K562 (cell line): Measurements from ENCODE around the gene CKM. TPM values are rescaled to one million over a fixed set of nuclear protein-coding genes. Genes with fewer than 3 reads are reported as not detected.

Experiments used
- ATAC-seq: fragments of 200-7000 bp; cut with Tn5 transposase; 3 replicates; pipeline ENCODE4 v1.9.1; 2020; ENCODE audit warnings: moderate library complexity
- BruUV-seq: library from RNA; stranded (reverse); fragments of 400-500 nt; replicated peaks from 2 replicates; lab custom pipeline; 2021; lab: Mats Ljungman, UMichigan
- CTCF ChIA-PET: fragments of 300-600 bp; formaldehyde crosslinking; extraction: SDS; loops from one replicate; lab custom pipeline; 2021; ENCODE audit warnings: low intra/inter-chr PET ratio; lab: Yijun Ruan, JAX
- POLR2A ChIA-PET: fragments of 300-600, 350-650 bp; sonication (Branson Sonifier 250); formaldehyde crosslinking; extraction: SDS; loops from one replicate; lab custom pipeline; 2021; ENCODE audit warnings: antibody characterized with exemption, inconsistent platforms; lab: Yijun Ruan, JAX
- DNase-seq, 4 experiments: peaks; one replicate each; pipeline versions ENCODE4 v3.0.0 to v3.0.0-alpha.2; 2011 to 2018; ENCODE audit warnings: low spot score in 3 of 4, mixed read lengths in 3 of 4; ENCODE audit errors: extremely low read depth in 1 of 4
- FAIRE-seq: peaks from 2 replicates; lab custom pipeline; 2011; peaks lifted over from hg19 to GRCh38; lab: Jason Lieb, UNC
- H2AFZ ChIP-seq: 2 replicates; pipeline ENCODE4 v1.6.0; 2011; ENCODE audit warnings: low read depth, low read length, control low read depth, inconsistent platforms
- H3K27ac ChIP-seq: fragments of 200-600 bp; 3 replicates; pipeline ENCODE4 v1.8.0; 2011; ENCODE audit warnings: low read depth, mild to moderate bottlenecking, control low read depth, inconsistent platforms, low read length, moderate library complexity, mixed read lengths; ENCODE audit errors: extremely low read depth
- H3K27me3 ChIP-seq, 2 experiments: fragments of 300-600 bp in 1 of 2; 2 replicates in 1 of 2; 3 replicates in 1 of 2; pipeline versions ENCODE4 v1.6.0 to v1.8.0; 2011; ENCODE audit warnings: inconsistent platforms in 2 of 2, low read length in 2 of 2, mild to moderate bottlenecking in 1 of 2, mixed read lengths in 1 of 2, moderate library complexity in 1 of 2; ENCODE audit not compliant: control insufficient read depth in 2 of 2, insufficient read depth in 2 of 2
- H3K36me3 ChIP-seq: fragments of 300-600 bp; 3 replicates; pipeline ENCODE4 v1.8.0; 2011; ENCODE audit warnings: mild to moderate bottlenecking, low read length, inconsistent platforms; ENCODE audit not compliant: control insufficient read depth, insufficient read depth
- H3K4me1 ChIP-seq, 2 experiments: fragments of 200-600 bp in 1 of 2; replicated peaks in 1 of 2; 2 replicates in 1 of 2; 3 replicates in 1 of 2; pipeline versions ENCODE4 v1.5.1 to v1.8.0; 2011; ENCODE audit warnings: inconsistent platforms in 2 of 2, low read length in 2 of 2, mild to moderate bottlenecking in 1 of 2, mixed read lengths in 1 of 2, moderate library complexity in 1 of 2; ENCODE audit not compliant: control insufficient read depth in 2 of 2, insufficient read depth in 2 of 2
- H3K4me2 ChIP-seq: 2 replicates; pipeline ENCODE4 v1.6.1; 2011; ENCODE audit warnings: low read length, control low read depth, inconsistent platforms, mixed read lengths; ENCODE audit not compliant: insufficient read depth
- H3K4me3 ChIP-seq: fragments of 200-600 bp; sonication (generic), shearing (Covaris generic); 2 replicates; pipeline ENCODE4 v1.5.1; 2016; ENCODE audit warnings: control low read depth, inconsistent platforms
- H3K79me2 ChIP-seq: fragments of 200-600 bp; 3 replicates; pipeline ENCODE4 v1.8.0; 2011; ENCODE audit warnings: low read length, inconsistent platforms; ENCODE audit not compliant: control insufficient read depth, insufficient read depth
- H3K9ac ChIP-seq, 2 experiments: 2 replicates each; pipeline versions ENCODE4 v1.6.0 to v1.6.1; 2011; ENCODE audit warnings: low read depth in 2 of 2, low read length in 2 of 2, control low read depth in 1 of 2, inconsistent platforms in 1 of 2, mild to moderate bottlenecking in 1 of 2, mixed read lengths in 1 of 2; ENCODE audit not compliant: insufficient read depth in 1 of 2
- H3K9me1 ChIP-seq: one replicate; pipeline ENCODE4 v1.6.0; 2011; ENCODE audit warnings: inconsistent platforms, mild to moderate bottlenecking, low read length, moderate library complexity; ENCODE audit not compliant: control insufficient read depth, insufficient read depth
- H3K9me3 ChIP-seq: replicated peaks from 2 replicates; pipeline ENCODE4 v1.5.1; 2011; ENCODE audit warnings: low read depth, low read length, inconsistent platforms; ENCODE audit not compliant: control insufficient read depth, insufficient read depth
- H4K20me1 ChIP-seq: replicated peaks from 2 replicates; pipeline ENCODE4 v1.6.1; 2011; ENCODE audit warnings: low read length, inconsistent platforms, mixed read lengths; ENCODE audit not compliant: control insufficient read depth, insufficient read depth
- CEBPG ChIP-seq, 3 experiments: fragments of 200-800 bp in 1 of 3; sonication (Bioruptor generic) in 1 of 3; sonication (generic) in 1 of 3; formaldehyde crosslinking in 1 of 3; IDR thresholded peaks in 2 of 3; conservative IDR thresholded peaks in 1 of 3; 2 replicates each; pipeline versions ENCODE4 v1.6.1 to v1.8.0; 2016 to 2022; ENCODE audit warnings: missing compliant biosample characterization in 2 of 3, missing genetic modification characterization in 2 of 3, mild to moderate bottlenecking in 1 of 3, missing genetic modification reagents in 1 of 3
- CHD1 ChIP-seq: fragments of 200-600 bp; sonication (generic); IDR thresholded peaks from one replicate; pipeline ENCODE4 v1.6.1; 2012; ENCODE audit warnings: mild to moderate bottlenecking, moderate library complexity, low read length, inconsistent platforms
- ERF ChIP-seq: fragments of 450-650 bp; formaldehyde crosslinking; IDR thresholded peaks from 2 replicates; pipeline ENCODE4 v1.4.0; 2020; ENCODE audit warnings: mild to moderate bottlenecking, mixed read lengths
- GABPA ChIP-seq: fragments of 200-800 bp; sonication (Bioruptor generic); conservative IDR thresholded peaks from 2 replicates; pipeline ENCODE4 v1.6.1; 2016; ENCODE audit warnings: low read depth, missing genetic modification characterization, missing compliant biosample characterization
- POLR2G ChIP-seq: fragments of 200-400 bp; formaldehyde crosslinking; IDR thresholded peaks from 2 replicates; pipeline ENCODE4 v1.6.1; 2017; ENCODE audit warnings: low read depth, mild to moderate bottlenecking, antibody characterized with exemption, low read length, moderate library complexity
- RBFOX2 ChIP-seq: fragments of 200-400 bp; formaldehyde crosslinking; IDR thresholded peaks from 2 replicates; pipeline ENCODE4 v1.6.1; 2017; ENCODE audit warnings: low read depth, mild to moderate bottlenecking, low read length, moderate library complexity
- TAF7 ChIP-seq: fragments of 450-650 bp; IDR thresholded peaks from 2 replicates; pipeline ENCODE4 v1.6.1; 2016; ENCODE audit warnings: missing genetic modification characterization, missing compliant biosample characterization
- ZNF134 ChIP-seq: fragments of 250-450 bp; sonication (Bioruptor Pico); conservative IDR thresholded peaks from 2 replicates; pipeline ENCODE4 v1.4.0; 2020
- ZNF212 ChIP-seq: fragments of 450-650 bp; formaldehyde crosslinking; IDR thresholded peaks from 2 replicates; pipeline ENCODE4 v1.4.0; 2020; ENCODE audit warnings: mild to moderate bottlenecking
- WGBS: fragments of 100-300 bp; shearing (Covaris generic); methylation state at CpG from one replicate; pipeline ENCODE4 v1.1.6; 2016; ENCODE audit warnings: low coverage, mixed read lengths; ENCODE audit not compliant: insufficient coverage; ENCODE audit errors: missing lambda C conversion rate; 5-methylcytosine and 5-hydroxymethylcytosine counted together
- in situ Hi-C: fragments of 300-500 bp; cut with MboI; formaldehyde crosslinking; loops from 4 replicates; pipeline ENCODE4 v1.15.0; 2018; ENCODE audit warnings: inconsistent platforms, mixed read lengths
- intact Hi-C: fragments of 100-400 bp; cut with micrococcal nuclease; formaldehyde crosslinking; loops from 2 replicates; pipeline ENCODE4 v1.14.2; 2022
- polyA plus RNA-seq, 8 experiments: library from polyadenylated mRNA; depleted of rRNA in 4 of 8; stranded (reverse) in 5 of 8; unstranded in 3 of 8; fragments of >200 nt; fragmentation: Nextera tagmentation in 2 of 8; fragmentation: Illumina TruSeq in 1 of 8; extraction: Ambion mirVana in 2 of 8; extraction: Trizol in 1 of 8; gene quantifications; 2 replicates each; pipeline versions ENCODE4 v1.2.1 to v1.2.3, GENCODE V29; 2011 to 2014; ENCODE audit warnings: inconsistent platforms in 1 of 8, missing spikeins in 1 of 8
- total RNA-seq, 7 experiments: library from RNA; depleted of rRNA in 6 of 7; stranded (reverse); fragments of >200 nt in 6 of 7; fragmentation: Illumina TruSeq in 2 of 7; extraction: Trizol in 2 of 7; gene quantifications; 2 replicates each; pipeline versions ENCODE4 v1.2.1 to v1.2.3, GENCODE V29; 2011 to 2021; ENCODE audit warnings: low replicate concordance in 1 of 7
- TF ChIP-seq, protein P1 (sequence below), 2 experiments: fragments of 450-650 bp; IDR thresholded peaks; 2 replicates each; pipeline ENCODE4 v1.6.1; 2016

CKM gene
- total and polyA plus RNA-seq, 9 of the 15 experiments (the other 6 are each of a cell fraction or from before 2014, with no cell fraction given): 0.06 to 0.17 (median 0.09) TPM; not detected in 4

DNA sequence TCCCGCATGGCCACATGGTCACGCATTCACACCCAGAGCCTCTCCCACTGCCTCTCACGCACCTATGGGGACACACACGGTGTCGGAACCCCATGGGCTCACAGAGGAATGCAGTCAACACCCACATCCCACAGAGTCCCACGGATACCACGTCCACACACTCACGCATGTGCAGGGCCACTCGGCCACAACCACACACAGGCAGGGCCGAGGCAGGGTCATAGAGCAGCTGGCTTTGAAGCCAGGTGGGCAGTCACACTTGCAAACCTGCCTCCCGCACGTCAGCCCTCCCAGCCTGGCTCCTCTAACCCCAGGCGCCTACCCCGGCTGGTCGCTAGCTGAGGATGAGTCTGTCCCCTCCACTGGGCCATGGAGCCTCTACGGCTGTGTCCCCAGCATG is 39.6 kb upstream of the CKM start:
- Histone ChIP-seq H4K20me1 (0 out of 2 replicates have a peak, but pooled peaks cover 3% of the 10 kb centered on the region), H3K9me1 (no peaks in the 10 kb centered on the region), H3K4me2 (no peak overlapping the region), H3K4me1 (peaks cover 0 to 31% of the 10 kb centered on the region in 2 experiments; a peak in 2 of 5 replicates), H3K79me2 (no peaks in the 10 kb centered on the region), H3K36me3 (peaks cover 68% of the 10 kb centered on the region; the same call in 2 of the 3 replicates), H3K9ac (0 out of 4 replicates have a peak overlapping the region, but pooled peaks of 1 of the 2 experiments have one; percentile 2), H3K27me3 (no peaks in the 10 kb centered on the region), H3K4me3 (no peak overlapping the region), H3K9me3 (no peaks in the 10 kb centered on the region), H3K27ac (no peak overlapping the region; the same call in 2 of the 3 replicates), H2AFZ (no peak overlapping the region)
- FAIRE-seq (no peak), ATAC-seq (no peak), DNase-seq (no peak)
- WGBS: 92% methylated on average over 15 of the region's 16 CpGs
- POLR2A ChIA-PET: no interaction called here
- CTCF ChIA-PET: no interaction called here
- BruUV-seq: no TSS peak
- in situ Hi-C loops: no loop called here
- intact Hi-C loops: no loop called here
- no peak for TF ChIP-seq GABPA (tag)
- TF ChIP-seq ZNF212 (CRISPR knock-in tag): no peak
- no peak for TF ChIP-seq CHD1
- TF ChIP-seq ERF (CRISPR knock-in tag): no peak
- peak; percentile 53 for TF ChIP-seq RBFOX2
- TF ChIP-seq CEBPG (CRISPR knock-in tag; IDR thresholded peaks at IDR 0.05): no peak
- TF ChIP-seq CEBPG (tag; conservative IDR thresholded peaks at IDR 0.05 in 1 of 2, IDR thresholded peaks at IDR 0.05 in 1 of 2): no peak
- TF ChIP-seq, protein P1, sequence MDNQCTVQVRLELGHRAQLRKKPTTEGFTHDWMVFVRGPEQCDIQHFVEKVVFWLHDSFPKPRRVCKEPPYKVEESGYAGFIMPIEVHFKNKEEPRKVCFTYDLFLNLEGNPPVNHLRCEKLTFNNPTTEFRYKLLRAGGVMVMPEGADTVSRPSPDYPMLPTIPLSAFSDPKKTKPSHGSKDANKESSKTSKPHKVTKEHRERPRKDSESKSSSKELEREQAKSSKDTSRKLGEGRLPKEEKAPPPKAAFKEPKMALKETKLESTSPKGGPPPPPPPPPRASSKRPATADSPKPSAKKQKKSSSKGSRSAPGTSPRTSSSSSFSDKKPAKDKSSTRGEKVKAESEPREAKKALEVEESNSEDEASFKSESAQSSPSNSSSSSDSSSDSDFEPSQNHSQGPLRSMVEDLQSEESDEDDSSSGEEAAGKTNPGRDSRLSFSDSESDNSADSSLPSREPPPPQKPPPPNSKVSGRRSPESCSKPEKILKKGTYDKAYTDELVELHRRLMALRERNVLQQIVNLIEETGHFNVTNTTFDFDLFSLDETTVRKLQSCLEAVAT (IDR thresholded peaks at IDR 0.05): no peak
- no peak for TF ChIP-seq ZNF134 (CRISPR knock-in tag)
- no peak for TF ChIP-seq TAF7 (tag)
- TF ChIP-seq POLR2G: peak; percentile 31
